K562 (cell line): ENCODE measurements around the gene TOP3A. TPM values are rescaled to one million over a fixed set of nuclear protein-coding genes. Genes with fewer than 3 reads are reported as not detected.

Experiments used
- DDX20 ChIP-seq: fragments of 450-650 bp; IDR thresholded peaks from 2 replicates; pipeline ENCODE4 v1.6.1; 2016; ENCODE audit warnings: missing genetic modification characterization, low read depth, mild to moderate bottlenecking, missing compliant biosample characterization, moderate library complexity
- ESRRA ChIP-seq: fragments of 450-650 bp; IDR thresholded peaks from 2 replicates; pipeline ENCODE4 v1.6.1; 2014; ENCODE audit warnings: low read depth, mild to moderate bottlenecking, moderate library complexity, borderline replicate concordance
- FOXA3 ChIP-seq, 2 experiments: fragments of 450-650 bp in 1 of 2; sonication (generic) in 1 of 2; formaldehyde crosslinking; IDR thresholded peaks in 1 of 2; conservative IDR thresholded peaks in 1 of 2; 2 replicates each; pipeline versions ENCODE4 v1.4.0 to v1.8.0; 2020 to 2022; ENCODE audit warnings: mild to moderate bottlenecking in 2 of 2, missing genetic modification reagents in 1 of 2
- HDAC6 ChIP-seq: IDR thresholded peaks from 2 replicates; pipeline ENCODE4 v1.6.1; 2012; ENCODE audit warnings: low read depth, mild to moderate bottlenecking, control low read depth, inconsistent platforms, low read length, moderate library complexity
- HMG20A ChIP-seq: fragments of 450-650 bp; formaldehyde crosslinking; conservative IDR thresholded peaks from 2 replicates; pipeline ENCODE4 v1.4.0; 2020; ENCODE audit warnings: mild to moderate bottlenecking, mixed read lengths
- IFI16 ChIP-seq: fragments of 250-450 bp; sonication (Bioruptor Pico); IDR thresholded peaks from 2 replicates; pipeline ENCODE4 v2.1.2; 2022; ENCODE audit warnings: mild to moderate bottlenecking, inconsistent platforms
- NR2C1 ChIP-seq, 2 experiments: fragments of 450-650 bp; IDR thresholded peaks; 2 replicates each; pipeline ENCODE4 v1.6.1; 2017; ENCODE audit warnings: mild to moderate bottlenecking in 2 of 2, antibody characterized with exemption in 1 of 2, inconsistent platforms in 1 of 2, missing compliant biosample characterization in 1 of 2, missing genetic modification characterization in 1 of 2
- PBX2 ChIP-seq, 2 experiments: IDR thresholded peaks in 1 of 2; conservative IDR thresholded peaks in 1 of 2; 2 replicates each; pipeline ENCODE4 v1.6.1; 2016; ENCODE audit warnings: low read depth in 2 of 2, mild to moderate bottlenecking in 1 of 2, missing compliant biosample characterization in 1 of 2, missing genetic modification characterization in 1 of 2, moderate library complexity in 1 of 2
- PTBP1 ChIP-seq: fragments of 200-400 bp; formaldehyde crosslinking; IDR thresholded peaks from 2 replicates; pipeline ENCODE4 v1.6.1; 2017; ENCODE audit warnings: low read depth, low read length
- RBM34 ChIP-seq: fragments of 200-400 bp; formaldehyde crosslinking; IDR thresholded peaks from 2 replicates; pipeline ENCODE4 v1.6.1; 2018; ENCODE audit warnings: low read length, borderline replicate concordance; ENCODE audit not compliant: insufficient read depth
- SAFB2 ChIP-seq: fragments of 200-400 bp; formaldehyde crosslinking; IDR thresholded peaks from 2 replicates; pipeline ENCODE4 v1.6.1; 2018; ENCODE audit warnings: borderline replicate concordance, low read length, low read depth, moderate library complexity; ENCODE audit not compliant: severe bottlenecking
- SIN3A ChIP-seq, 2 experiments: fragments of 150-350 bp in 1 of 2; IDR thresholded peaks; 2 replicates each; pipeline ENCODE4 v1.6.1; 2011 to 2016; ENCODE audit warnings: borderline replicate concordance in 2 of 2, low read depth in 2 of 2, low read length in 2 of 2, mild to moderate bottlenecking in 2 of 2, moderate library complexity in 2 of 2; ENCODE audit not compliant: control insufficient read depth in 1 of 2
- TBL1XR1 ChIP-seq, 2 experiments: IDR thresholded peaks; 2 replicates each; pipeline ENCODE4 v1.6.1; 2012; ENCODE audit warnings: improper control_type of control experiment in 2 of 2, low read length in 2 of 2, mild to moderate bottlenecking in 1 of 2
- TSC22D4 ChIP-seq: fragments of 450-650 bp; IDR thresholded peaks from 2 replicates; pipeline ENCODE4 v1.6.1; 2016; ENCODE audit warnings: missing genetic modification characterization, missing biosample characterization, control low read depth
- ZNF263 ChIP-seq: sonication (generic); formaldehyde crosslinking; IDR thresholded peaks from 2 replicates; pipeline ENCODE4 v1.8.0; 2022; ENCODE audit warnings: mild to moderate bottlenecking, missing genetic modification reagents, borderline replicate concordance
- ZNF41 ChIP-seq: fragments of 250-450 bp; sonication (Bioruptor Pico); conservative IDR thresholded peaks from 2 replicates; pipeline ENCODE4 v1.4.0; 2020; ENCODE audit warnings: mild to moderate bottlenecking
- ZNF511 ChIP-seq: sonication (generic); formaldehyde crosslinking; IDR thresholded peaks from 2 replicates; pipeline ENCODE4 v1.8.0; 2022; ENCODE audit warnings: mild to moderate bottlenecking, missing genetic modification reagents
- ZNF696 ChIP-seq: fragments of 250-450 bp; sonication (Bioruptor Pico); conservative IDR thresholded peaks from 2 replicates; pipeline ENCODE4 v1.4.0; 2020; ENCODE audit warnings: mild to moderate bottlenecking, moderate library complexity
- polyA plus RNA-seq, 8 experiments: library from polyadenylated mRNA; depleted of rRNA in 4 of 8; stranded (reverse) in 5 of 8; unstranded in 3 of 8; fragments of >200 nt; fragmentation: Nextera tagmentation in 2 of 8; fragmentation: Illumina TruSeq in 1 of 8; extraction: Ambion mirVana in 2 of 8; extraction: Trizol in 1 of 8; gene quantifications; 2 replicates each; pipeline versions ENCODE4 v1.2.1 to v1.2.3, GENCODE V29; 2011 to 2014; ENCODE audit warnings: inconsistent platforms in 1 of 8, missing spikeins in 1 of 8
- total RNA-seq, 7 experiments: library from RNA; depleted of rRNA in 6 of 7; stranded (reverse); fragments of >200 nt in 6 of 7; fragmentation: Illumina TruSeq in 2 of 7; extraction: Trizol in 2 of 7; gene quantifications; 2 replicates each; pipeline versions ENCODE4 v1.2.1 to v1.2.3, GENCODE V29; 2011 to 2021; ENCODE audit warnings: low replicate concordance in 1 of 7

Gene TOP3A
- total and polyA plus RNA-seq, 9 of the 15 experiments (the other 6 are each of a cell fraction or from before 2014, with no cell fraction given), result 5.2 to 49.7 (median 24.7) TPM

GRCh38 chr17:18260332-18261145 lies 54.3 kb downstream of the TOP3A start, which contains the start of gene MIEF2 (continued):
- TF ChIP-seq TBL1XR1 (IDR thresholded peaks at IDR 0.05; ENCODE audit: low read length in 2 of 2) (no peak), NR2C1 (IDR thresholded peaks at IDR 0.05) (no peak), NR2C1 (tag; IDR thresholded peaks at IDR 0.05) (no peak), SAFB2 (no peak), IFI16 (CRISPR knock-in tag) (no peak), RBM34 (no peak), ZNF696 (CRISPR knock-in tag) (no peak), HDAC6 (no peak), HMG20A (CRISPR knock-in tag) (no peak), ESRRA (no peak), DDX20 (tag) (no peak), ZNF41 (CRISPR knock-in tag) (no peak), FOXA3 (CRISPR knock-in tag; conservative IDR thresholded peaks at IDR 0.05 in 1 of 2, IDR thresholded peaks at IDR 0.05 in 1 of 2) (no peak), ZNF263 (CRISPR knock-in tag) (no peak; the same call in 1 of the 2 replicates), SIN3A (IDR thresholded peaks at IDR 0.05; ENCODE audit: borderline replicate concordance in 2 of 2, control insufficient read depth in 1 of 2, low read depth in 2 of 2, low read length in 2 of 2) (no peak), ZNF511 (CRISPR knock-in tag) (peak; percentile 65; the same call in 1 of the 2 replicates), PTBP1 (no peak), TSC22D4 (no peak), PBX2 (CRISPR knock-in tag; IDR thresholded peaks at IDR 0.05; ENCODE audit: low read depth) (peak; percentile 82), PBX2 (tag; conservative IDR thresholded peaks at IDR 0.05; ENCODE audit: low read depth) (peak; percentile 95)
